H1 (cell line): ENCODE measurements around the gene GPR39. TPM values are rescaled to one million over a fixed set of nuclear protein-coding genes. Genes with fewer than 3 reads are reported as not detected.

Experiments
- CEBPB ChIP-seq: IDR thresholded peaks from 2 replicates; pipeline ENCODE4 v1.6.1; 2012; ENCODE audit warnings: low read depth, low read length
- EZH2 ChIP-seq: fragments of 200-600 bp; sonication (generic); IDR thresholded peaks from 2 replicates; pipeline ENCODE4 v1.7.1; 2012; ENCODE audit warnings: low read depth, mild to moderate bottlenecking, moderate library complexity, low read length, inconsistent platforms; ENCODE audit not compliant: severe bottlenecking
- HDAC2 ChIP-seq, 2 experiments: fragments of 300-600 bp in 1 of 2; sonication (generic) in 1 of 2; IDR thresholded peaks; 2 replicates each; pipeline ENCODE4 v1.6.1; 2011 to 2012; ENCODE audit warnings: low read depth in 2 of 2, low read length in 2 of 2, mild to moderate bottlenecking in 2 of 2, moderate library complexity in 2 of 2, borderline replicate concordance in 1 of 2, inconsistent platforms in 1 of 2
- SIRT6 ChIP-seq: IDR thresholded peaks from one replicate; pipeline ENCODE4 v1.7.1; 2012; ENCODE audit warnings: low read length, inconsistent platforms
- polyA plus RNA-seq, 7 experiments: library from polyadenylated mRNA; depleted of rRNA in 3 of 7; stranded (reverse) in 5 of 7; unstranded in 2 of 7; fragments of >200 nt in 5 of 7; fragments of 200-250 nt in 2 of 7; gene quantifications; 1 replicate in 5 of 7; 2 replicates in 1 of 7; 4 replicates in 1 of 7; pipeline versions ENCODE4 v1.2.1 to v1.2.3, GENCODE V29; 2011 to 2013; ENCODE audit warnings: missing spikeins in 2 of 7, mixed read lengths in 2 of 7
- total RNA-seq: library from RNA; stranded (reverse); fragmentation: NEBNext Ultra II Directional; extraction: Animal tissue kit (Norgen Biotek cat#: 25700); gene quantifications from 2 replicates; pipeline ENCODE4 v1.2.1, GENCODE V29; 2021

Gene GPR39
- total and polyA plus RNA-seq, 2 of the 8 experiments (the other 6 are each of a cell fraction or from before 2014, with no cell fraction given) = 0.63 to 2.7 TPM

- TF ChIP-seq EZH2 (no peak), HDAC2 (IDR thresholded peaks at IDR 0.05; ENCODE audit: borderline replicate concordance in 1 of 2, low read depth in 2 of 2, low read length in 2 of 2) (no peak), SIRT6 (no peak), CEBPB (no peak)
These were observed 274.2 kb downstream of the GPR39 start (continued) for GRCh38 chr2:132690664-132691303.
